Spinal cord (tissue), 10 donors: ENCODE results near the gene TMEM236. TPM values are rescaled to one million over a fixed set of nuclear protein-coding genes. Genes with fewer than 3 reads are reported as not detected.

ENCODE experiments used
- DNase-seq, 6 donors: peaks; one replicate each; pipeline versions ENCODE4 v3.0.0 to v3.0.0-alpha.2; 2013 to 2015; ENCODE audit warnings: low spot score in 6 of 6, low read depth in 4 of 6
- H3K27ac ChIP-seq: one replicate; pipeline ENCODE4 v1.5.1; 2013; ENCODE audit warnings: low read depth, low read length, control low read depth
- H3K27me3 ChIP-seq: one replicate; pipeline ENCODE4 v1.6.1; 2013; ENCODE audit warnings: low read length; ENCODE audit not compliant: control insufficient read depth, insufficient read depth
- H3K36me3 ChIP-seq: one replicate; pipeline ENCODE4 v1.6.1; 2013; ENCODE audit warnings: low read length; ENCODE audit not compliant: control insufficient read depth, insufficient read depth
- H3K4me1 ChIP-seq: one replicate; pipeline ENCODE4 v1.6.1; 2013; ENCODE audit warnings: low read length; ENCODE audit not compliant: control insufficient read depth, insufficient read depth
- H3K4me3 ChIP-seq: one replicate; pipeline ENCODE4 v1.5.1; 2013; ENCODE audit warnings: low read depth, low read length, control low read depth
- H3K9me3 ChIP-seq: one replicate; pipeline ENCODE4 v1.6.1; 2013; ENCODE audit warnings: low read length; ENCODE audit not compliant: control insufficient read depth, insufficient read depth
- WGBS: methylation state at CpG from one replicate; pipeline ENCODE4 v1.1.5; 2013; ENCODE audit warnings: missing lambda C conversion rate; ENCODE audit not compliant: insufficient coverage; 5-methylcytosine and 5-hydroxymethylcytosine counted together
- polyA plus RNA-seq, 2 donors: library from polyadenylated mRNA; unstranded; fragments of 120-200 nt; gene quantifications; one replicate each; pipeline ENCODE4 v1.2.1, GENCODE V29; 2013; ENCODE audit not compliant: insufficient read length in 2 of 2
- total RNA-seq, 2 donors: library from RNA; depleted of rRNA in 1 of 2; stranded (reverse); fragments of 120-200 nt in 1 of 2; fragments of >200 nt in 1 of 2; gene quantifications; one replicate each; pipeline versions ENCODE4 v1.2.3 to v1.2.4, GENCODE V29; 2013 to 2014
- donor health status: healthy.

Gene TMEM236
- total and polyA plus RNA-seq, 4 donors, result 0.24 to 0.50 (median 0.36) TPM

DNA sequence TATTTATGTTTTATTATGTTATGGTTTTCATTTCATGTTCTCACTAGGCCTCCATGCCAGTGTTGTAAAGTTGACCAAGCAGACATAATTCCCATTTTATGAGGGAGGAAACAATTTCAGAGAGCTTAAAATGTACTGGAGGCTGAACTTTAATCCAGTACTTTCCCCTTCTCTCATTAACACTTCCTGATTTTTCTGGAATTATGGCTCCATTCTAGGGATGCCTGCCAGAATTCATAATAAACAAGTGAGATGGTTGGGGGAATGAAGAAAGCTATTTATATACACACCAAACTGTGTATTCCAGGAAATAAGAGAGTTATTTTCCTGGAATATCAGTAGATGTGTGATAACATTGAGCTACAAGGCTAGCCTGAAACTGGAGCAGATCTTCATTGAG lies 6.9 kb downstream of the TMEM236 start:
- H3K4me1 ChIP-seq, result no peaks in the 10 kb centered on the region
- H3K4me3 ChIP-seq, result no peak overlapping the region
- H3K27me3 ChIP-seq, result no peaks in the 10 kb centered on the region
- DNase-seq, result no peak
- no peaks in the 10 kb centered on the region for H3K36me3 ChIP-seq
- H3K9me3 ChIP-seq, result no peaks in the 10 kb centered on the region
- no peak overlapping the region for H3K27ac ChIP-seq

- Histone ChIP-seq H3K27me3 (no peaks in the 10 kb centered on the region), H3K27ac (no peak overlapping the region), H3K4me1 (no peaks in the 10 kb centered on the region), H3K9me3 (no peaks in the 10 kb centered on the region), H3K36me3 (no peaks in the 10 kb centered on the region), H3K4me3 (no peak overlapping the region)
- DNase-seq, result no peak
- WGBS, result 51% methylated on average over 2 of the region's 4 CpGs
Measured at GRCh38 chr10:17764142-17764541, 12.1 kb downstream of the TMEM236 start.

GRCh38 chr10:17765602-17766001 lies 13.6 kb downstream of the TMEM236 start:
- Histone ChIP-seq H3K4me1 (no peaks in the 10 kb centered on the region), H3K4me3 (no peak overlapping the region), H3K27me3 (no peaks in the 10 kb centered on the region), H3K36me3 (no peaks in the 10 kb centered on the region), H3K27ac (no peak overlapping the region), H3K9me3 (no peaks in the 10 kb centered on the region)
- 90% methylated on average over 2 of the region's 3 CpGs for WGBS
- DNase-seq, result no peak

DNA sequence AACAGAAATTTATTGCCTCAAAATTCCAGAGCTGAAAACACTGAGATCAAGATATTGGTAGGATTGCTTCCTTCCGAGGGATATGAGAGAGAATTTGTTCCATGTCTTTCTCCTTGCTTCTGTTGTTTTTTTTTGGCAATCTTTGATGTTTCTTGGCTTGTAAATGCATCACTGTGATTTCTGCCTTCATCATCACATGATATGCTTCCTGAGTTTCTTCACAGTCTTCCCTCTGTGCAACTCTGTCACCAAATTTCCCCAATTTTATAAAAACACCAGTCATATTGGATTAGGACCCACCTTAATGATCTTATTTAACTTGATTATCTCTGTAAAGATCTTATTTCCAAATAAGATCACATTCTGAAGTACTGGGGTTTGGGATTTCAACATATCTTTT lies 14.7 kb downstream of the TMEM236 start:
- H3K9me3 ChIP-seq, result no peaks in the 10 kb centered on the region
- H3K4me1 ChIP-seq, result no peaks in the 10 kb centered on the region
- no peaks in the 10 kb centered on the region for H3K36me3 ChIP-seq
- WGBS, result 100% methylated on average over 1 of the region's 1 CpG
- DNase-seq, result no peak
- H3K4me3 ChIP-seq, result no peak overlapping the region
- H3K27me3 ChIP-seq, result no peaks in the 10 kb centered on the region
- H3K27ac ChIP-seq, result no peak overlapping the region

DNA sequence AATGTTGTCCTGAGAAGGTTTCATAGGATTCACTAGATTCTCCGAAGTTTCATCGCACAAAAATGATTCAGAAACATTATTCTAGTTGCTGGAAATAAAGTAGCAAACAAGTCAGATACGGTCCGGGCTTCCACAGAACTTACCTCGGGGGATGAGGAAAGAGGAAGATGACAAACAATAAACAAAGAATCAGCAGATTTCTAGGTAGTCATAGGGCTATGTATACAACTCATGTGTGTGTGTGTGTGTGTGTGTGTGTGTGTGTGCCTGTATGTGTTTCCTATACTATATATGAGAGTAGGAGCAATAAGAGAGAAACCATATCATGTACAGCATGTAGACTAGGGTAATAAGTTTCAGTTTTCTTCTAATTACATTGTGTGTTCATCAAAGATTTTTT lies 16.5 kb downstream of the TMEM236 start:
- WGBS, result 92% methylated on average over 2 of the region's 5 CpGs
- H3K4me3 ChIP-seq, result no peak overlapping the region
- no peaks in the 10 kb centered on the region for H3K36me3 ChIP-seq
- H3K27me3 ChIP-seq, result no peaks in the 10 kb centered on the region
- H3K27ac ChIP-seq, result no peak overlapping the region
- H3K4me1 ChIP-seq, result no peaks in the 10 kb centered on the region
- H3K9me3 ChIP-seq, result no peaks in the 10 kb centered on the region
- DNase-seq, result no peak

GRCh38 chr10:17768957-17769356 lies 17.0 kb downstream of the TMEM236 start:
- H3K36me3 ChIP-seq, result no peaks in the 10 kb centered on the region
- DNase-seq, result no peak
- H3K27me3 ChIP-seq, result no peaks in the 10 kb centered on the region
- H3K27ac ChIP-seq, result no peak overlapping the region
- H3K4me1 ChIP-seq, result no peaks in the 10 kb centered on the region
- H3K4me3 ChIP-seq, result no peak overlapping the region
- WGBS, result 68% methylated on average over 4 of the region's 5 CpGs
- no peaks in the 10 kb centered on the region for H3K9me3 ChIP-seq

- no CpG with 5 or more reads among the region's 4 CpGs for WGBS
- Histone ChIP-seq H3K9me3 (no peaks in the 10 kb centered on the region), H3K4me1 (no peaks in the 10 kb centered on the region), H3K36me3 (no peaks in the 10 kb centered on the region), H3K4me3 (no peak overlapping the region), H3K27me3 (no peaks in the 10 kb centered on the region), H3K27ac (no peak overlapping the region)
- no peak for DNase-seq
Measured at GRCh38 chr10:17771017-17771416, 19.0 kb downstream of the TMEM236 start.

- no peak overlapping the region for H3K27ac ChIP-seq
- WGBS, result 10% methylated on average over 1 of the region's 4 CpGs
- no peaks in the 10 kb centered on the region for H3K27me3 ChIP-seq
- H3K9me3 ChIP-seq, result no peaks in the 10 kb centered on the region
- no peak overlapping the region for H3K4me3 ChIP-seq
- peak in 3 of 6 donors; percentile 1 to 51 (median 49) for DNase-seq
- H3K36me3 ChIP-seq, result no peaks in the 10 kb centered on the region
- H3K4me1 ChIP-seq, result no peaks in the 10 kb centered on the region
Measured at GRCh38 chr10:17779784-17780183, 27.8 kb downstream of the TMEM236 start.

- Histone ChIP-seq H3K9me3 (no peaks in the 10 kb centered on the region), H3K4me3 (no peak overlapping the region), H3K4me1 (no peaks in the 10 kb centered on the region), H3K27ac (no peak overlapping the region), H3K36me3 (no peaks in the 10 kb centered on the region), H3K27me3 (no peaks in the 10 kb centered on the region)
- no peak for DNase-seq
- 85% methylated on average over 3 of the region's 4 CpGs for WGBS
Measured at GRCh38 chr10:17780727-17781126, 28.7 kb downstream of the TMEM236 start.

DNA sequence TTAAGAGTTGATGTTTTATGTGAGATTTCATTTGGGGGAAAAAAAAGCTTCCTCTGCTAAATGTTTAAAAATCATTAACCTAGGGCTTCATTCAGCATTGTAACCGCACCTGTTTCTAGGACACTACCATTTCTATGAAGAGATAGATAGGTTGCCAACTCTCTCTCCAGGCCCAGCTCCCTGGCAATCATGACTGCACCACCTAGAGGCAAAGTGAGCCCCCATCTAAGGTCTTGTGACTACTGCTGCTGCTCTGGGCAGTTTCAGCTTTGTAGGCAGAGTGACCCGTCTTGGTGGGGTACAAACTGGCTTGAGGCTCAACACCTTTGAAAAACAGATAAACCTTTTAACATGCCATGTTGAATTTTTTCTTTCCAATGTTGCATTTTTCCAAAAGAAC lies 29.9 kb downstream of the TMEM236 start:
- Histone ChIP-seq H3K9me3 (no peaks in the 10 kb centered on the region), H3K4me1 (no peaks in the 10 kb centered on the region), H3K4me3 (no peak overlapping the region), H3K36me3 (no peaks in the 10 kb centered on the region), H3K27me3 (no peaks in the 10 kb centered on the region), H3K27ac (no peak overlapping the region)
- no peak for DNase-seq
- WGBS, result 71% methylated on average over 1 of the region's 2 CpGs
